ENCODE data around the gene CLDN7.

CLDN7 gene

DNA sequence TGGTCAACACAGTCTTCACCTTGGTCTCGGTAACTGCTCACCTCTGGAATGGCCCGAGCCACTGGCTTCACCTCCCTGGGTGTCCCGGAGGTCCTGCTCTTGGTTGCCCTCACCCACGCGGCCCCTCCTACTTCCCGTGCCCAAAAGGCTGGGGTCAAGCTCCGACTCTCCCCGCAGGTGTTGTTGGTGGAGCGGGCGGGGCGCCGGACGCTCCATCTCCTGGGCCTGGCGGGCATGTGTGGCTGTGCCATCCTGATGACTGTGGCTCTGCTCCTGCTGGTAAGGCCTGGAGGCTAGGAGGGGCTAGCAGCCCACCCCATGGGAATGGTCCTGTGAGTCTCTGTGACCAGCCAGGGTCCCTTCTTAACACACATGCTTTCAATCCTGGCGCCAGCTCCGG, 22.6 kb upstream of the CLDN7 start:
- Histone ChIP-seq H3K27me3 (ENCODE audit: insufficient read depth, low read length, poor library complexity, severe bottlenecking) (no peaks in the 10 kb centered on the region), H4K20me1 (ENCODE audit: insufficient read depth, low read length, poor library complexity, severe bottlenecking) (no peaks in the 10 kb centered on the region), H3K4me1 (ENCODE audit: insufficient read depth, low read length, poor library complexity, severe bottlenecking) (peaks cover 13% of the 10 kb centered on the region)

DNA sequence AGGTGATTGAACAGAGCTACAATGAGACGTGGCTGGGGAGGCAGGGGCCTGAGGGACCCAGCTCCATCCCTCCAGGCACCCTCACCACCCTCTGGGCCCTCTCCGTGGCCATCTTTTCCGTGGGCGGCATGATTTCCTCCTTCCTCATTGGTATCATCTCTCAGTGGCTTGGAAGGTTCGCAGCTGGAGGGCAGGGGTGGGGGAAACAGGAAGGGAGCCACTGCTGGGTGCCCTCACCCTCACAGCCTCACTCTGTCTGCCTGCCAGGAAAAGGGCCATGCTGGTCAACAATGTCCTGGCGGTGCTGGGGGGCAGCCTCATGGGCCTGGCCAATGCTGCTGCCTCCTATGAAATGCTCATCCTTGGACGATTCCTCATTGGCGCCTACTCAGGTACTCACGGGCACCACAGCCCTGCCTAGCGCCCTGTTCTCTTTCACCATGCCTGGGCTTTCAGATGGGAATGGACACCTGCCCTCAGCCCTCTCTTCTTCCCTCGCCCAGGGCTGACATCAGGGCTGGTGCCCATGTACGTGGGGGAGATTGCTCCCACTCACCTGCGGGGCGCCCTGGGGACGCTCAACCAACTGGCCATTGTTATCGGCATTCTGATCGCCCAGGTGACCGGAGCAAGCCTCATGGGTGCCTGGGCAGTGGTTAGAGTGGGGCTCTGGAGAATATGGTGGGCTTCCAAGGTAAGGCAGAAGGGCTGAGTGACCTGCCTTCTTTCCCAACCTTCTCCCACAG, 21.4 kb upstream of the CLDN7 start:
- Histone ChIP-seq H3K27me3 (ENCODE audit: insufficient read depth, low read length, poor library complexity, severe bottlenecking) (no peaks in the 10 kb centered on the region), H4K20me1 (ENCODE audit: insufficient read depth, low read length, poor library complexity, severe bottlenecking) (no peaks in the 10 kb centered on the region), H3K36me3 (ENCODE audit: insufficient read depth, low read length) (no peaks in the 10 kb centered on the region), H3K4me2 (ENCODE audit: low read depth, low read length, poor library complexity, severe bottlenecking) (no peak overlapping the region), H3K9me3 (ENCODE audit: insufficient read depth, low read depth, low read length) (no peaks in the 10 kb centered on the region), H3K9ac (ENCODE audit: low read depth, low read length, poor library complexity, severe bottlenecking) (no peak overlapping the region), H3K9me2 (replicated peaks; ENCODE audit: low read depth, low read length) (no peaks in the 10 kb centered on the region), H2AFZ (ENCODE audit: low read length) (no peak overlapping the region), H3K4me3 (ENCODE audit: low read length, poor library complexity, severe bottlenecking) (no peak overlapping the region), H3K4me1 (ENCODE audit: insufficient read depth, low read length, poor library complexity, severe bottlenecking) (peaks cover 13% of the 10 kb centered on the region), H3K79me2 (ENCODE audit: insufficient read depth, low read length) (no peaks in the 10 kb centered on the region), H3F3A (ENCODE audit: low read depth) (0 out of 2 replicates have a peak, but pooled peaks cover 3% of the 10 kb centered on the region)
- no peak for TF ChIP-seq EZH2phosphoT487 (IDR thresholded peaks at IDR 0.05; ENCODE audit: borderline replicate concordance)
- TF ChIP-seq CTCF (conservative IDR thresholded peaks at IDR 0.05; ENCODE audit: low read length): no peak

More for the DNA sequence above, 22.6 kb upstream of the CLDN7 start:
- Histone ChIP-seq H2AFZ (ENCODE audit: low read length) (no peak overlapping the region), H3K9me3 (ENCODE audit: insufficient read depth, low read depth, low read length) (no peaks in the 10 kb centered on the region), H3K9ac (ENCODE audit: low read depth, low read length, poor library complexity, severe bottlenecking) (no peak overlapping the region), H3F3A (ENCODE audit: low read depth) (0 out of 2 replicates have a peak, but pooled peaks cover 3% of the 10 kb centered on the region), H3K79me2 (ENCODE audit: insufficient read depth, low read length) (no peaks in the 10 kb centered on the region), H3K9me2 (replicated peaks; ENCODE audit: low read depth, low read length) (no peaks in the 10 kb centered on the region), H3K36me3 (ENCODE audit: insufficient read depth, low read length) (no peaks in the 10 kb centered on the region), H3K4me2 (ENCODE audit: low read depth, low read length, poor library complexity, severe bottlenecking) (no peak overlapping the region), H3K4me3 (ENCODE audit: low read length, poor library complexity, severe bottlenecking) (no peak overlapping the region)
- TF ChIP-seq CTCF (conservative IDR thresholded peaks at IDR 0.05; ENCODE audit: low read length): no peak
- TF ChIP-seq EZH2phosphoT487 (IDR thresholded peaks at IDR 0.05; ENCODE audit: borderline replicate concordance): no peak

DNA sequence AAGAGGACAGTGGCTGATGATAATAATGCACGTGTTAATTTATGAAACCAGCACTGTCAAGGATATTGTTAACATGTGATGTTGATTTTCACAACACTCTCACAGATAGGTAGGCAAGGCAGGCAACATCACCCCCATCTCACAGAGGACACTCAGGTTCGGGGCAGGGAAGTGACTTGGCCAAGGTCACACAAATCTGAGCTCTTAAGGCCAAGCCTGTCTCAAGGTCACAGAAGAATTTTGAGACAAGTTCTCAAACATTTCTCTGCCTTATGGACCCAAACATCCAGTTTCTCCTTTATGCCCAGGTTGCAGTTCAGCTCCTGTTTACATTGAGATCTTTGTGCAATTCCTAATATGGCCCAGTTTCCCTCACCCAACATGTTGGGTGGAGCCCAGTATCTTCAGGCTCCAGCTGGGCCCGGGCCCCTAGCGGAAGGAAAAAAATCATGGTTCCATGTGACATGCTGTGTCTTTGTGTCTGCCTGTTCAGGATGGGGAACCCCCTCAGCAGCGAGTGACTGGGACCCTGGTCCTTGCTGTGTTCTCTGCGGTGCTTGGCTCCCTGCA, 20.6 kb upstream of the CLDN7 start:
- H3F3A ChIP-seq (ENCODE audit: low read depth): 0 out of 2 replicates have a peak, but pooled peaks cover 3% of the 10 kb centered on the region
- no peaks in the 10 kb centered on the region for H3K9me3 ChIP-seq (ENCODE audit: insufficient read depth, low read depth, low read length)
- H3K4me2 ChIP-seq (ENCODE audit: low read depth, low read length, poor library complexity, severe bottlenecking): no peak overlapping the region
- H2AFZ ChIP-seq (ENCODE audit: low read length): no peak overlapping the region
- no peak overlapping the region for H3K9ac ChIP-seq (ENCODE audit: low read depth, low read length, poor library complexity, severe bottlenecking)
- H3K4me3 ChIP-seq (ENCODE audit: low read length, poor library complexity, severe bottlenecking): no peak overlapping the region
- H3K36me3 ChIP-seq (ENCODE audit: insufficient read depth, low read length): no peaks in the 10 kb centered on the region
- no peaks in the 10 kb centered on the region for H3K27me3 ChIP-seq (ENCODE audit: insufficient read depth, low read length, poor library complexity, severe bottlenecking)
- no peaks in the 10 kb centered on the region for H3K79me2 ChIP-seq (ENCODE audit: insufficient read depth, low read length)
- no peaks in the 10 kb centered on the region for H4K20me1 ChIP-seq (ENCODE audit: insufficient read depth, low read length, poor library complexity, severe bottlenecking)
- H3K9me2 ChIP-seq (replicated peaks; ENCODE audit: low read depth, low read length): no peaks in the 10 kb centered on the region
- peaks cover 13% of the 10 kb centered on the region for H3K4me1 ChIP-seq (ENCODE audit: insufficient read depth, low read length, poor library complexity, severe bottlenecking)
- TF ChIP-seq CTCF (conservative IDR thresholded peaks at IDR 0.05; ENCODE audit: low read length) (no peak), EZH2phosphoT487 (IDR thresholded peaks at IDR 0.05; ENCODE audit: borderline replicate concordance) (no peak)
